Sciatic nerve (tissue), 2 donors: ENCODE results near the gene SEMA5A. TPM values are rescaled to one million over a fixed set of nuclear protein-coding genes. Genes with fewer than 3 reads are reported as not detected.

Source experiments
- ATAC-seq: fragments of 200-7000 bp; cut with Tn5 transposase; one replicate; pipeline ENCODE4 v1.9.1; 2020; ENCODE audit warnings: mild to moderate bottlenecking, moderate library complexity
- DNase-seq: peaks from one replicate; pipeline ENCODE4 v3.0.0-alpha.2; 2020; ENCODE audit warnings: low spot score
- intact Hi-C: fragments of 100-400 bp; cut with DNase I; formaldehyde crosslinking; loops from one replicate; pipeline ENCODE4 v1.14.2; 2022
- total RNA-seq: library from RNA; stranded (reverse); fragmentation: NEBNext Ultra II Directional; extraction: Animal tissue kit (Norgen Biotek cat#: 25700); gene quantifications from one replicate; pipeline ENCODE4 v1.2.1, GENCODE V29; 2021
- donor health status: DM: no; HTN: no; CAD: no.
- donor health status: DM: no; HTN: no; CAD: no.

The SEMA5A gene
- total RNA-seq, 1 donor from 2014 or later, result 109 TPM

GRCh38 chr5:9455826-9456434, 89.9 kb downstream of the SEMA5A start:
- ATAC-seq, result peak; percentile 59
- no peak for DNase-seq
- intact Hi-C loops, result no loop called here

DNA sequence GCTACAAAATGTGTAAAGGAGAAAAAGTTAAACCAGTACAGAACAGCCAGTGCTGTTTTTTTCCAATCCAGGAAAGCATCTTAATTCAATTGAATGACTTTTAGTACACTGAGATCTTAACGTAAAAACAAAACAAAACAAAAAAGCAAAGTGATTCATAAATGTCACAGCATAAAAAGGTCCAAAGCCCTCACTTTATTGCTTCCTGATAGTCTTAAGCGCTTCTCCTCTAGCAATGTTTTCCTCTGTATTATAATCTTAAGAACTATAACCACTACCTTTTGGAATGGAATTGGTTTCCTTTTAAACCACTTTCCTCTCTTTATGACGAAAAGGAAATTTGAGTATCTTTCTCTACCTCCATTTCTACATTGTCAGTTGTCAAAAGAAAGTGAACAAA, 91.4 kb downstream of the SEMA5A start:
- intact Hi-C loops, result no loop called here
- DNase-seq, result no peak
- no peak for ATAC-seq

DNA sequence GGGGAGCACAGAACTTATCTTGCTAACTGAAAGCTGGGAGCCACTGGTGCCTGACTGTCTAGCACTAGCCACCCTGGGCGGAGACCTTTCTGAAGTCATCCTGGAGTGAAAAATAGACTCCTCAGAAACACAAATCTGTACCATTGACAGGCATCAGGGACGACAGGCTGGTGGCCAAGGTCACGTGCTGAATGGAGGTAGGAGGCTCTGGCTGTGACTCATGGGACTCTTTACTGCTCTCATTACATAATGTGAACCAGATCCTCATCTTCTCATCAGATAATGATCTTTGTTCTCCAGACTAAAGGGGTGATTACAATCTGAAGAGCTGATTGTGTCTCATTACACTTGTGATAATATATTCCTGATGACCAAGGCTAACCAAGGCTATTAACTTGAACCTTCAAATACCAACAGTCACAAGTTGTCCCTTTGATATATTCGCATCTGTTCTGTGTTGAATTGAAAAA, 91.8 kb downstream of the SEMA5A start:
- DNase-seq (no peak), ATAC-seq (peak; percentile 35)
- intact Hi-C loops, result no loop called here

DNA sequence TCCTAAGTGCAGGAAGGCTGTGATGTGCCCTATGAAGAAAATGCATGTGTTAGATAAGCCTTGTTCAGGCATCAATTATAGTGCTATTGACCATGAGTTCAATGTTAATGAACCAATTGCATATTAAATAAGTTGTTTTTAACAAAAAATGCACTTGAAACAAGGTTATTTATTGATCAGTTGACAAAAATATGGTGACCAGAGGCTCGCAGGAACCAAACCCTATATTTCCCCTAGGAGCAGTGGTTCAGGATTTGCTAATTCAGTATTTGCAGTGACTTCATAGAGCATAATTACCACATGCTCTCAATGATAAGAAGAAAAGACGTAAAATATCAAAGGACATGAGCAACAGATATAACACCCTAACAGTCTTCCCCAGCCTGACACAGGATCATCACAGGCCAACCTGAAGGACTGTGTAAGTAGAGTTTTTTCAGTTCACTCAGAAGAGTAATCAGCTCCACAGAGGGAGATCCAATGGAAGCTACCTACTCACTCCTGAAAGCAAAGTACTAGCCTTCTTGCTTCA, 92.3 kb downstream of the SEMA5A start:
- no peak for DNase-seq
- ATAC-seq, result no peak
- intact Hi-C loops, result no loop called here

DNA sequence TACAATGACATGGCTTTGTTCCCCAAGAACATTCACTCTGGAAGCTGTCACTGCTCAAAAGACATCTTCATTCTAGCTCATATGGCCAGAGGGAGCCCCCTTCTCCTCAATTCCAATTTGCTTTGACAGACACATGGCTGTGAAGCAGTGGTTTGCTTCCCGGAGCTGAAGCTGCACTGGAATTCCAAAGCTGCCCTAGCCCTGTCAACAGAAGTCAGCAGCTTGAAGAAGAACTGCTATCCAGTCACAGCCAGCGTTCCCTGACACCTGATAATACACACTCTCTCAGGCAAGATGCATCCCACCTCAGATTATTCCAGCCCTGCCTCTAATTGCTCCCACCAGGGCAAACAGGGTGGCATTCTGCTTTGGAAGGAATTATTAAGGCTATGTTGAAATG, 93.7 kb downstream of the SEMA5A start:
- ATAC-seq (no peak), DNase-seq (no peak)
- intact Hi-C loops, result no loop called here

GRCh38 chr5:9451037-9451436, 94.8 kb downstream of the SEMA5A start:
- ATAC-seq (no peak), DNase-seq (no peak)
- intact Hi-C loops, result no loop called here

DNA sequence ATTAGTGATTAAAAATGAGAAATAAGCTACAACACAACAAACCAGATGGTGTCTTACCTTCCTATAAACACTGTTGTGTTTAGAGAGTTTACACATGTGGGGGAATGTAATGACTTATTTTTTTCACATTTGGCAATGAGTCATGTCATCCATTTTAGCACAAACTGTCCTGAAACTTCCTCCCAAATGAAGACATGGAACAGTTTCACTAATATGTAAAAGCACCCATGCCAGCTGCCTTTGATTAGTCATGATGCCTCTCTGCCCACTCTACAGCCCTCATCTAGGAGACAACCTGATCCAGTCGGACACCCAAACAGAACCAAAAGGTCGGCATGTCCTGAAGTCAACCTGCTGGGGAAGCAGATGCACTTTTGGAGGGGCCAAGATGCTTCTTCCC, 98.2 kb downstream of the SEMA5A start:
- ATAC-seq (no peak), DNase-seq (no peak)
- intact Hi-C loops, result no loop called here

DNA sequence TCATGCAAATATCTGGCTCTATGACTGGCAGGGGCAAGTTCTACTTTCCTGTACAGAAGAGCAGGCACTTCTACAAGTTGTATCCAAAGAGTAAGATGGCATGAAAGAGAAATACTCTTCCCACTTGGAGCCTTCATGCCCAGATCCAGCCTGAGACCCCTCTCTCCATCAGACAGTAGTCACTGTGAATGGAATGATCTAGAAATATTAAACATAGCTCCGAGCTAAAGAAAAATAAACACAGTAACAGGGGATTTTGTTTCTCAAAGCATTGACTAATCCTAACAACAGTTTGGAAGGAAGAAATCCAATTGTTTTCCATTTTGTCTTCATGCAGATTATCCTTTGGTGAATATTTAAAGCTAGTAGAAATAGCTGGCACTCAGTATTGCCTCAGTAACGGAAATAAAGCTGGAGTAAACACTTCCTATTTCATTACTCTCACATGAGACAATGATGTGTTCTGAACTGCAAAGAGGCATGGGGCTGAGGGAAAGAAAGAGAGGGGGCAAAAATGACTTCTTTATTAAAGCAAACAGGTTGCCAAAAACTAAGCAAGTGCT, 100.0 kb downstream of the SEMA5A start:
- DNase-seq, result no peak
- peak; percentile 88 for ATAC-seq
- intact Hi-C loops, result no loop called here

DNA sequence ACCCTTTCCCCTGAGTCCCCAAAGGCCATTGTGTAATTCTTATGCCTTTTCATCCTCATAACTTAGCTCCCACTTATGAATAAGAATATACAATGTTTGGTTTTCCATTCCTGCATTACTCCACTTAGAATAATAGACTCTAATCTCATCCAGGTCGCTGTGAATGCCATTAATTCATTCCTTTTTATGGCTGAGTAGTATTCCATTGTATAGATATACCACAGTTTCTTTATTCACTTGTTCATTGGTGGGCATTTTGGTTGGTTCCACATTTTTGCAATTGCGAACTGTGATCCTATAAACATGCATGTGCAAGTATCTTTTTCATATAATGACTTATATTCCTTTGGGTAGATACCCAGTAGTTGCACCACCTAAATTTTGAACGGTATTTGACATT, 101.5 kb downstream of the SEMA5A start:
- intact Hi-C loops, result no loop called here
- no peak for DNase-seq
- ATAC-seq, result no peak

DNA sequence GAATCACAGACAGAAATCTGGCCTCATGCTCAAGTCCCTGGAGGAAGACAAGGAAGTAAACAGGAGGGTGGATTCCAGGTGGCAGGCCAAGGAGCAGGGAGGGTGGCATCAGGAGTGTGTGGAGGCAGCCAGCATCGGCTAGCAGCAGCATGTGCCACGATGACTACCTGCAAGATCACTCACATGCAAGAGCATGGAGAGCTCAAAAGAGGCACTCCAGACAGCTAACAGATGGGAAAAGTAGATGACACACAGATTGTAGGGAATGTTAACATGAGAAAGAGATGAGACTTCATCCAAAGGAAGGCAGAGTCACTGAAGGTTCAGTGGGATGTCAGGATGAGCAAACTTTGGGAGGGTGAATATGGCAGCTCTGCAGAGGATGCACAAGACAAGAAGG, 104.3 kb downstream of the SEMA5A start:
- no peak for DNase-seq
- ATAC-seq, result no peak
- intact Hi-C loops, result no loop called here

DNA sequence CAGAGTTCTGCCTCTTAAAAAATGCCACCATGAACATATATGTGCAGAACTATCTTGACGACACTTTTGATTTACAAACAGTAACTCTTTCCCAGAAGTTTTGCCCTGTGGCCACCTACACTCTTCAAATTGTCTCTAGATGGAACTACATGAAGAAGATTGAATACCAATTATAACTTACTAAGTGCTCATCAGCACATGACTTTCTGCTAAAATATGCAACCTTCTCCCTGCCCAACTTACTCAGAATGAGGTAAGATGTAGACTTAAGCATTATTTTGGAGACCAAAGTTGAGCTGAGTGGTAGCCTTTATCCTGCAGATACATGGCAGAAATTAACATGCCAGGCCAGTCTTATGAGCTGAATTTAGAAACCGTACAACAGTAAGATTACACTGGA, 105.4 kb downstream of the SEMA5A start:
- intact Hi-C loops, result no loop called here
- DNase-seq (no peak), ATAC-seq (no peak)

- intact Hi-C loops, result no loop called here
- DNase-seq (no peak), ATAC-seq (peak; percentile 61)
These were observed 106.2 kb downstream of the SEMA5A start for GRCh38 chr5:9439531-9440292.

DNA sequence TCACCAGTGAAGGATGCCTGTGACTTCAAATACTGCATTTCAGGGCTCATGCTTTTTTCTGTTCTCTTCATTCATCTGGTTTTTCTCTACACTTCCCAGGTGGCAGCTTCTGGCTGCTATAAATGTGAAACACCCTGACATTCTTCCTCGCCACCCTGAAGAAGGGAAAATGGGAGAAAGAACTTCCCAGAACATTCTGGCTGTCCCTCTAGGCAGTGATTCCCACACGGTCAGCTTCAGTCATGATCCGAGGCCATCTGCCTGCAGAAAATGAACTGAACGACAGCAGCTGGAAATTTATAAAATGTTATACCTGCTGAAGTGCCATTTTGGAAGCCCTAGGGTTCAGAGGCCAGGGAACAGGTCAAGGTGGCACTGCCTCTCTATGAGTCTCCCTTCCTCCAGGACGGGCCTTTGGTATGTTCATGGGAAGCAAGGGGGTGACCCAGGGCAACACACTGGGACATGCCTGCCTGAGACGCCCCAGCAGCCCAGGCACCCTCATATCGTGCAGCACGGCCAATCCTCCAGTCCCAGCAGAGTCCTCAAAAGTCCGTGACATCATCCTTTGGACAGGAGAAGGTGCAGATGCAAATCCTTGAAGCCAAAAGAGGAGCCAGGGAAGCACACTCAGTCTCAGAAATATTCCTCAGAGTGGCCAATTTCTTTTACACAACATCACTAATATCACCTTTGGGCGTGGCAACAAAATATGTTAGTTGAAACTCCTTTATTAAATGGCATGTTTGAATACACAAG, 107.1 kb downstream of the SEMA5A start:
- no peak for ATAC-seq
- intact Hi-C loops, result no loop called here
- no peak for DNase-seq

DNA sequence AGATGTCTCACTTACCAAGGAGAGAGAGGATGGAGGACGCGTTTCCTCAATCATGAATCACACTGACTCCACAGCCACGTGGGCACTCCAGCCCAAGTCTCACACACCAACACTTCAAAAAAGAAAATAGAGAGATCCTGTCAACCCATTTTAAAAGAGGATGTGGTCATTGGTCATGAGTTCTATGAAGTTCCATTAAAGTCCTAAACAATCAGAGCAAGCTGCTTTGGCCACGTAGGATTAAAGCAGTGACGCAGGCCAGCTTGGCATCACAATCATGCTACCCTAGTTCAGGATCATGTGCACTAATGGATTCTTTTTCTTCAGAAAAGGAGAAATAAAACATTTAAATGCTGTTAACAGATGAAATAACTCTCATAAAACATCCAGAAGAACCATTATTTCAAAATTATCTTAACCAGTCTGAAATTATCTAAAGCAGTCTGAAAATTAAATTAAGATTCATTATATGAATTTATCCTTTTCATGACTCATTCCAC, 108.1 kb downstream of the SEMA5A start:
- DNase-seq, result no peak
- peak; percentile 61 for ATAC-seq
- intact Hi-C loops, result no loop called here

GRCh38 chr5:9431496-9432258, 114.2 kb downstream of the SEMA5A start:
- no peak for DNase-seq
- ATAC-seq, result peak; percentile 45
- intact Hi-C loops, result no loop called here

GRCh38 chr5:9431151-9431495, 114.8 kb downstream of the SEMA5A start:
- DNase-seq, result no peak
- intact Hi-C loops, result no loop called here
- ATAC-seq, result peak; percentile 30

DNA sequence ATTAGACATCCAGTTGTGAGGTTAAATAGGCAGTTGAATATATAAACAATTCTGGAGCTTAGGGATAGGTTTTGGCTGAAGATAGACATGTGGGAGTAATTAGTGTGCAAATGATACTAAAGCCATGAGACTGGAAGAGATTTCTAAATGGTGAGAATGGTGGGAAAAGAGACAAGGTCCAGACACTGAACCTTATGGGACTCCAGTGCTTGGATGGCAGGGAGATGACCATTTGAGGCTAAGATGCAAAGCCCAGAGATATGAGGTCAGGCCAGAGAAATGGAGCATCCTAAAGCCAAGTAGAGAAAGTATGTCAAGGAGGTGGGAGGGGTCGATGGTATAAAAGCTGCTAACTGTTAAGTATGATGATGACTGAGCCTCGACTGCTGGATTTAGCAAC, 115.6 kb downstream of the SEMA5A start:
- ATAC-seq, result no peak
- intact Hi-C loops, result no loop called here
- no peak for DNase-seq

DNA sequence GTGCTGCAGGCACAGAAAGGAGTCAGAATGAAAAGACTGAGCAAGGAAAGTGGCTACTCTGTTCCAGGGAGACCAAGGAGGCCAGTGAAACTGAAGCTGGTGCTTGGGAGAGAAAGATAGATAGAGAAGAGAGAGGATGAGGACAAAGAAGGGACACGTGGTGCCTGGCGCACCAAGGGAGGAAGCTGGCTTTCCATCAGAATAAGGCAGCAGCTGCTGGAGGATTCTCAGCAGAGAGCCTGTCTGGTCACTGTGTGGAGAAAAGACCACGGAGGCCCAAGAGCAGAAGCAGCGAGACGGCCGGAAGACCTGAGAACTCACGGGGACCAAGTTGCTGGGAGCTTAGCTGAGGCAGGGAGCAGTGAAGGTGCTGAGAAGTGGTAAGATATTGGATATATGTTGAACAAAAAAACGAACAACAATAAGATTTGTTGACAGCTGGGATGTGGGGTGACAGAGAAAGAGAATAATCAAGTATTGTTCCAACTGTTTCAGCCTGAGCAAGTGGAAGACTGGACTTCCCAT, 116.1 kb downstream of the SEMA5A start:
- ATAC-seq (no peak), DNase-seq (no peak)
- intact Hi-C loops, result no loop called here

DNA sequence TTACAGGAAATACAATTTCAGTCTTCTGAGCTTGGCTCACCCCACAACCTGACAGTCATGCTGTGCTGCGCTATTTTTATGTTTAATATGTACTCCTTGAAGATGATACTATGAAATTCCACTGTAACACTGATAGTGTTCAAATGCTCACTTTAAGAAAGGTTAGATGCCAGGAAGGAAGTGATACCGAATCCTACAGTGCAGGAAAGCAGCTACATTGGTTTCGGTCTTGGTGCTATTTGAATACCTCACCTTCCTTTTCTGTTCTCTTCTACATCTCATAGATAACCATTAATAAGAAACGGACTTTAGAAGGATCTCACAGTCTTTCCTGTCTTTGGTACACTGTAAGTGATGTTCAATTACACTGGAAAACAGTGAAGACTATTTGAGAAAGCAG, 117.6 kb downstream of the SEMA5A start:
- DNase-seq (no peak), ATAC-seq (no peak)
- intact Hi-C loops, result no loop called here
